GM19395 (cell line): Measurements from ENCODE around the gene STARD13.

ENCODE experiments used
- ATAC-seq: cut with Tn5 transposase; IDR thresholded peaks from one replicate; pipeline ENCODE4 v1.9.1; 2021; ENCODE audit warnings: mild to moderate bottlenecking, moderate library complexity; ENCODE audit not compliant: unreplicated experiment

Gene STARD13

GRCh38 chr13:33070713-33071112 is 214.8 kb downstream of the STARD13 start:
- no peak for ATAC-seq

DNA sequence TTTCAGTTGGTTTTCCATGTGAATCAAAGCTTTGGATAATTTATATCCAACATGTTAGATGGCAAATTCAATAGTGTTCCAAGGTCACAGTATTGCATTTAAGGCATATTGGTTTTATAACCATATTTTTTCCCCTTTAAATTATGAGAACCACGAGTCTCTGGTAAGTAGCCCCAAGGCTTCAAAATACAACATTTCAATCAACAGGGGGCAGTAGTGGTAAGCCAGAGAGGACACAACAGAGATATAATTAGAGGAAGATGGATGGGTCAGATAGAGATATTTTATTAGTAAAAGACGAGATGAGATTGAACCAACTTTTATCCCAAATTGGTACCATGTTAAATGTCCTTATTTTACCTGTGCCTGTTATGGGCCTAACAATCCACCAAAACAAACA is 216.2 kb downstream of the STARD13 start:
- ATAC-seq: no peak

- ATAC-seq: no peak
Measured at GRCh38 chr13:33066329-33066728, 219.2 kb downstream of the STARD13 start.

GRCh38 chr13:33060815-33061214 is 224.7 kb downstream of the STARD13 start:
- no peak for ATAC-seq

DNA sequence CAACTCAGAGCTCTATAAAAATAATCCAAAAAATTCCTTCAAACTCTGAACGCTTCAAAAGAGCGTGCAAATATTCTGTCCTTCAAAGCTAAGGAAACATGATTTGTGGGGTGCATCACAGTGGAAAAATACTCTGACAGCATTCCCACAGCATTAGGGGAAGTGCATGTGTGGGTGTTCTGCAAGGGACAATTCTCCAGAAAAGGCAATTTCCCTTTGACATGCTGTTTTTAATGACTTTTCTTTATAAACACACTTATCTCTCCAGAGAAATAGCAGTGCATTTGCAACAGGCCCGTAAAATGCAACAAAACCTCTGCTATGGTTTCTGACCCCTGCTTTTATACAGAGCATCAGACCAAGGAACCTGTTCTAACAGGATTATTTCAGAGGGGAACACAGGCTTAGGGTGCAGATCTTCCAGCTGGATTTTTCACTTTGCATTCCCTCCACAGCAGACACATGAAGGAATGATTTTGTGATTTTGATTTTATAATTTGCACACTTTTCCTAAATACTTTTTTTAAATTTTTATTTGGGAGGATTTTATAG is 226.7 kb downstream of the STARD13 start:
- ATAC-seq: no peak

- ATAC-seq: no peak
Measured at GRCh38 chr13:33057019-33057780, 228.4 kb downstream of the STARD13 start.

DNA sequence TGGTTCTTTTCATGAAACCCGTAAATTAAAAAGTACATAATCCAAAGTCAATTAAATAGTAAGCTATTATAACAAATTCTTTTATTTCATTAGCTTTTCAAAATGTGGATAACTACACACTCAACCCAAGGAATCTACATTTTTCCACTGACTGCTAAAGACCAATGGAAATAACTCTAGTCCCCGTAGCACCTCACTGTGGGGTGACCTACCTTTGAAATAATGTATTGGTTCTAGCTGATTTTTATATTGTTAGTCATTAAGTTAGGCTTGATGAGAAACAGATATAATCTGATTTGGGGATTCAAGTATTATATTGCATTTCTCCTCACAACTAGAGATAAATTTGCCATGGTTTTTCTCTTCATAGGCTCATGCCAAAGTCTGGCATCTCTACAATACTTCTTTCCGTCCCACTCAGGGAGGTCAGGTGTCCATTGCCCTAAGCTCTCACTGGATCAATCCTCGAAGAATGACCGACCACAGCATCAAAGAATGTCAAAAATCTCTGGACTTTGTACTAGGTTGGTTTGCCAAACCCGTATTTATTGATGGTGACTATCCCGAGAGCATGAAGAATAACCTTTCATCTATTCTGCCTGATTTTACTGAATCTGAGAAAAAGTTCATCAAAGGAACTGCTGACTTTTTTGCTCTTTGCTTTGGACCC is 232.0 kb downstream of the STARD13 start:
- ATAC-seq: no peak
